ENCODE data around the gene CSF2RB.

Gene CSF2RB

DNA sequence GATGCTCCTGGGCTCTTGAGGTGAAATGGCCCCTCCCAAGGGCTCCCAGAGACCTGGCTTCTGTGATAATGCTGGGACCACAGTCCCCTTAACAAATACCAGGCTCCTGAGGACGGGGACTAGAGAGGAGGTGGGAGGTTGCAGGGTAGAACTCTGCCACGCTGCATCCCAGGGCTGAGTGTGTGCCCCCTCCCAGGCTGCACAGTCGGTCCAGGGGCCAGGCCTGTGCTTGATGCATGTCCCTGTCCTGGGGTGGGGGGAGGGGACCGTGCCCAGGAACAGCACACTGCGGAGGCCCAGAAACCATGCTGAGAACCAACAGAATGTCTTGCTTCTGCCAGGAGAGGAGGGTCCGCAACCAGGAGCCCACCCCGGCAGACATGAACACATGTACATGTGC is 9.3 kb downstream of the CSF2RB start:
- DNase-seq: no peak

DNA sequence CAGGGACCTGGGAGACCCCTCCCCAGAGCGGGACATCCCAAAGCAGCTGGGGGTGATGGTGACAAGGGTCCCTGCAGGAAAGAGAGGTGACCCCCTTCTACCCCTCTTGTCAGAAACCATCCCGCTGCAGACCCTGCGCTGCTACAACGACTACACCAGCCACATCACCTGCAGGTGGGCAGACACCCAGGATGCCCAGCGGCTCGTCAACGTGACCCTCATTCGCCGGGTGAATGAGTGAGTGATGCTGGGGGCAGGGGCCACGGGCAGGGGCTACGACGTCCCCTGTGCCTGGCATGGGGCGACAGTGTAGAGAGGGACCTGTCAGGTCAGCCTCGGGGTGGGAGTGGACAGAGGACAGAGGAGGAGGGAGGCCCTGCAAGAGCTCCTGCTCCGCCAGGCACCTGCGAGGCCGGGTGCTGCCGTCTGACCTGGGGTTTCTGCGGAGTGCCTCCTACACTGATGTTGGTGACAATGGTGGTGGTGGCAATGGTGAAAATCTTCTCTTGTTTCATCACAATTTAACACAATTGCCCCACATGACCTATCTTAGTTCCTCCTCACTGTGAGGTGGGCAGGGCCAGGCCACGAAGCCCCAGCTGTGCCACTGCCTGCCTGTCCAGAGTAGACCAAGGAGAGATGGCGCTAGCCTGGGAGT is 9.8 kb downstream of the CSF2RB start:
- no peak for DNase-seq

DNA sequence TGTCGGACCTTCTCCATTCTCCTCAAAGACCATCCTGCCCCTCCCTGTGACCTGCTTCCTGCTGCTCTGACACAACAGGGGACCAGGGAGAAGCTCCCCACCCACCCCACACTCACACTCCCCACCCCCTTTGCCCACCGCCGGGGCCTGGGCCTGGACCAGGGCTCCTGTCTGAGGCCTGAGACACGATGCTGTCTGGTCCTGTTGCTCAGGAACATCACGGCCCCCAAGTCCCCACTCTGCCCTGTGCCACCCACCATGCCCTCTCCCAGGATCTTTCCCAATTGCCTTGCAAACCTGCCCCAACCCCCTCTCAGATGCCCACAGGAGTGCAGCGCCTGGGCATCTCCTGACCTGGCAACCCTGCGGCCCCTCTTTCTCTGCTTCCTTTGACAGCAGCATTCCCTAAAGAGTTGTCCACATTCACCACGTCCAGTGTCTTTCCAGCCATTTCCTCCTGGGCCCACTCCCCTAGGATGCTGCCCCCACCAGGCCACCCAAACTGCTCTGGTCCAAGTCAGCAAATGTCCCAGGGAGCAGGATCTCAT is 10.8 kb downstream of the CSF2RB start:
- DNase-seq: no peak

DNA sequence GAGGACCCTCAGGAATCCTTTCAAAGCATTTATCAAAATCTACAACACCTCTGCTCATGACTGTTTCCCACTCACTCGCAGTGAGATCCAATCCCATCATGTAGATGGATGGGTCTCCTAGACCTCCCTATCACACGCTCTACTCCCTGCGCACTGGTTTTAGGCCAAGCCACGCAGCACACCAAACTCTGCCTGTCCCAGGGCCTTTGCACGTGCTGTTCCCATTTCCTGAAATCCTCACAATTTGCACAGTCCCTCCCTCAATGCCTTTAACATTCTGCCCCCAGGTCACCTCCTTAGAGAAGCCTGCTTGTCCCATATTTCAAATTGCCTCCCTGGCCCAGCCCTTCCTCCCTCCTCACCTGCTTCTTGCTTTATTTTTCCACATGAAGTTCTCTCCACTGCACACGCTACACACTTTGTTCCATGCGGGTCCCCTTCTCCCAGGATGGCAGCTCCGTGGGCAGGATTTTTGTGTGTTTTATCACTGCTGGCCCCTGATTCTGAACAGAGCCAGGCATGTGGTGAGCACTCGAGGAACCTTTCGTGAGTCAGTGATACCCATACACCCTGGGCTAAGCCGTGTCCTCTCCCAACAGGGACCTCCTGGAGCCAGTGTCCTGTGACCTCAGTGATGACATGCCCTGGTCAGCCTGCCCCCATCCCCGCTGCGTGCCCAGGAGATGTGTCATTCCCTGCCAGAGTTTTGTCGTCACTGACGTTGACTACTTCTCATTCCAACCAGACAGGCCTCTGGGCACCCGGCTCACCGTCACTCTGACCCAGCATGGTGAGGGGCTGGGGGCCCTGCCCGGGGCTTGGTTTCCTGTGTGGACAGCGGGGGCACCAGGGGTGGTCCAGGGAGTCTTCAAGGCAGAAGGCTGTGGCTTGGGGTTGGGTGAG is 12.2 kb downstream of the CSF2RB start:
- no peak for DNase-seq

DNA sequence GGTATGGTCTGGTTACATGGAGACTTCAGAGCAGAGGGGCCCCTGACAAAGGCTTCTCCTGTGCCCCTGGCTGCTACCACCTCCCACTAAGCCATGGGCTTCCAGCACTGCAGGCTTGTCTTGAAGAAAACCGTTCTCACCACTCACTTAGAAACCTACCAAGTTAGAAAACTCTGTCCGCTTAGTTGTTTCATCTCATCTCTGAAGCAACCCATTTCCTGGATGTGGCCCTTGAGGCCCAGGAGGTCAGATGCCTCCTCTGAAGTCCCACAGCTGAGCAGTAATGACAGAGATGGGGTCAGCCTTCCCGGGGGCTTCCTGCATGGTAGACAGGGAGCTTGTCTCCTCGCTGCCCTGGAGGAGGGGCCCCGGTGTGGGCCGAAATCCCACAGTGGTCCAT is 12.9 kb downstream of the CSF2RB start:
- DNase-seq: no peak

DNA sequence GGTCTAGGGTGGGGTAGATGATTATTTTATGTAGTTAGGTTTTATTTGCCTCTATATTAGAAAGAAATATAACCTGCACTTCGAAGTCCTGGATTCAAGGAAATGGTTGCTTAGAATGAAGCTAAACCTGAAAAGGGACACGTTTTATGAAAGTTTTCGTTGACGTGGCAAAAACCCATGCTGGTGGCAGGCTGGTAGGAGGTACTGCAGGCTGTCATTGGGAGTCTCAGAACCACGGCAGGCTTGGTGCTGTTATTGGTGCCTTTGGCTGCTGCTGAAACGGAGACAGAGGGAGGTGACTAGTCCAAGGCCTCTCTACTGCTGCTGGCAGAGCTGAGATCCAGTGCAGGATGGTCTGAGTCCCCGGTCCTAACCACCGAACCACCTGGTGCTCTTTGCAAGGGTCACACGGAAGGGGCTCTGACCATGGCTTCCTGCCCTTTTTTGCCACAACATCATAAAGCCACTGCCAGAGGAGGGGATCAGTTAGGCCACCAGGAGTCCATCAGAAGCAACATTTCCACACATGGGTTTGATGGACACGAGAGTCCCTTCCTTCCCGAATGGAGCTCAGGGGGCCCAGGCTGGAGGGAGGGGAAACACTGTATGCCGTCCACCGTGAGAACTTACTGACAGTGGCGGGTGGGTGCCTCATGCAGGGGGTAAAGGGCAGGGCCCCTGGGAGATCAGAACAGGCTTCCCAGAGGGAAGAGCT is 13.4 kb downstream of the CSF2RB start:
- DNase-seq: no peak

DNA sequence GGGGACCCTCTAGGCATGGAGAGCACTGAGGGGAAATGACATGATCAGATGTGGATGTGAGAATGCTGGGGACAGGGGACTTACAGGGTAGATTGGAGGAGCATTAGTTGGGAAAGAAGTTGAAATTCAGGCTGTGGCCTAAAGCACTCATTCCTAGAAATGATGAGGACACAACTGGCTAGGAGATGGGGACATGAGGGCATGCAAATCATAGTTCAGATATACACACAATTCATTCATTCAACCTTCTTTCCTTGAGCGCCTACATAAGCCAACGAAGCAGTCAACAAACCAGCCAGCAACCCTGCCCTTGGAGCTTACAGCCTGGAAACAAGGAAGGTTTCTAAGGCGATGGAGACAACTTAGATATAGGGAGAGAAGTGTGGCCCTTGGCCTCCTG is 14.2 kb downstream of the CSF2RB start:
- DNase-seq: no peak

DNA sequence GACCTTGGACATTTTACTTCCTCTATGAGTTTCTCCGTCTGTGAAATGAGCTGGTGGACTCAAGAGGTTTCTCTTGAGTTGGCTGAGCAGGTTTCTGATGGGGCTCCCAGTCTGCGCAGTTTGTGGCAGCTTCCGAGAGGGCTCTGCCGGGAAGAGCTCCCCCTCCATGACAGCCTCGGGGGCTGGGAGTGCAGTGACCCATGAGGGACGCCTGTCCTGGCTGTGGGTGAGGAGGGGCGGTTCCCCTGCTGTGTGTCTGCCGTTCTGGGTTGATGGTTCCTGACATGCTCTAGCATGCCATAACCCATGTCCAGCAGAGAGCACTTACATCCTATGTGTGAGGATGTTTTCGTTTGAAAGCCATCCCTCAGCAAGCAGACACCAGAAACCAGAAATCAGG is 14.8 kb downstream of the CSF2RB start:
- no peak for DNase-seq

DNA sequence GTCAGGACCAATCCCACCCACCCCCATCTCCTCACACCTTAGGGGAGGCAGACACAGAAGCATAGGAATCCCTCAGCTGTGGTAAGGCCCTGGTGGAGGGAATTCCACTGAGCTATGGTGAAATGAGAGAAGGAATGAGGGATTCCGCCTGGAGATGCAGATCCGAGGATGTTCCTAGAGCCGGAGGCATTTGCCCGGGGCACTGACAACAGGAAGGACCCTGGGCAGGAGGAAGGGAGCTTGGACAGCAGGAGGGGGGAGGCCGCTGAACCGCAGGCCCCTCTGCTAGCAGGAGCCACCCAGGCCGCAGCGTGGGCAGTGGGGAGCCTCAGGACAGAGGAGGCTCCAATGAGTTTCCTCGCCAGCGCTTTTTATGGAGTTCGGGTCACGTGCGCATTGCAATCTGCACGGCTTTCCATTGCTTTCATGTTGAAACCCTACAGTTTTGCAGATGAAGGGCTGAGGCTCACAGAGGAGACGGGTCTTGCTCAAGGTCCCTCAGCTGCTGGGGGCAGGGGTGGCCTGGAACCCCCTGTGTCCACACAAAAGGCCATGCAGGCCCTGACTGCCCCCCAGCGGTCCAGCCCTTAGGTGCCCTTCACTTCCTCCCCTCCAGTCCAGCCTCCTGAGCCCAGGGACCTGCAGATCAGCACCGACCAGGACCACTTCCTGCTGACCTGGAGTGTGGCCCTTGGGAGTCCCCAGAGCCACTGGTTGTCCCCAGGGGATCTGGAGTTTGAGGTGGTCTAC is 15.5 kb downstream of the CSF2RB start:
- no peak for DNase-seq

DNA sequence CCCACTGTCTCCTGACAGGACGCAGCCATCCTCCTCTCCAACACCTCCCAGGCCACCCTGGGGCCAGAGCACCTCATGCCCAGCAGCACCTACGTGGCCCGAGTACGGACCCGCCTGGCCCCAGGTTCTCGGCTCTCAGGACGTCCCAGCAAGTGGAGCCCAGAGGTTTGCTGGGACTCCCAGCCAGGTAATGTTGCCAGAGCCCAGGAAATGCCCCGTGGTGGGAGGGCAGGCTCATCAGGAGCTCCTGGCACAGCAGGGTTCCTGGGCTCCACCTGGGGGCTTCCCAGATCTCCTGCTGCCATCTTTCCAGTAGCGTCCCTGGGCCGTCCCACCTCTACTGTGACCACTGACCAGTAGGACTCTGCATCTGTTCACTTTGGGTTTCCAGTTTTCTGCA is 16.2 kb downstream of the CSF2RB start:
- DNase-seq: no peak

DNA sequence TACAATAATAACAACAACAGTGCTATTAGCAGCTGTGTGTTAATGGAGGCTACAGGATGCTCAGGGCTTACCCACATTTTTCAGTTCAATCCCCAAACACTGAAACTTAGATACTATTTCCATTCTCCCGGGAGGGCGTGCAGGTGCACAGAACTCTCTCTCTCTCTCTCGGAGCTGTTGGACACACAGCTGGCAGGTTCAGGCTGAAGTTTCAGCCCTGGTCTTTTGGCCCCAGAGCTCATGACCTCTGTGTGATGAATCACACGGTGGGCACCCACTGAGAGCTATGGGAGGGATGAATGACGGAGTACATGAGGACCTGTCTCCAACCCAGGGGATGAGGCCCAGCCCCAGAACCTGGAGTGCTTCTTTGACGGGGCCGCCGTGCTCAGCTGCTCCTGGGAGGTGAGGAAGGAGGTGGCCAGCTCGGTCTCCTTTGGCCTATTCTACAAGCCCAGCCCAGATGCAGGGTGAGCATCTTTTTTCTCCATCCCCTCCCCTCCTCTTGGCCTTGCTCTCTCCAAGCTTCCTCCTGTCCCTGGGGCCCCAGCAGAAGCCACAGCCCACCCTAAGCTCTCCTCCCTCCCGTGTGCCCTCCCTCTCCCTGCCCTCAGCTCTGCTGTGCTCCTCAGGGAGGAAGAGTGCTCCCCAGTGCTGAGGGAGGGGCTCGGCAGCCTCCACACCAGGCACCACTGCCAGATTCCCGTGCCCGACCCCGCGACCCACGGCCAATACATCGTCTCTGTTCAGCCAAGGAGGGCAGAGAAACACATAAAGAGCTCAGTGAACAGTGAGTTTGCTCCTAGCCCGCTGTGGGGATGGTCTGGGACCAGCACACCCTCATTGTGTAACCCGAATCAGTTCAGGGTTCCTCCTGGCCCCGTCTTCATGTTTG is 16.9 kb downstream of the CSF2RB start:
- no peak for DNase-seq

DNA sequence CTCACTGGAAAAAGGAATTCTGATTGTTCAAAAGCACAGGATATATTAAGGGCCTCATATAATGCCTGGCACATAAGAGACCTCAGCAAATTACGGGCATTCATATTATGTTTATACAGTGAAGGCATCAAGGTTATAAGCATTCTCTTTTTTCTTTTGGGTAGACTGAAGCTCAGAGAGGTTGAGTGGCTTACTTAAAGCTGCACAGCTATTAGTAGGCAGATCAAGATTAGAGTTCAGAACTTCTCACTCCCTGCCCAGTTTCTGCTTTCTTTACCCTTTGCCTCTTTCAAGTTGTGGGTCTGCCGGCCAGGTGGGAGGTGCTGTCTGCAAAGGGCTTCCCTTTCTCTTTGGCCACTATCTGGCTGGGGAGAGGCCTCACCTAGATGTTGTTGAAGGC is 18.0 kb downstream of the CSF2RB start:
- no peak for DNase-seq

DNA sequence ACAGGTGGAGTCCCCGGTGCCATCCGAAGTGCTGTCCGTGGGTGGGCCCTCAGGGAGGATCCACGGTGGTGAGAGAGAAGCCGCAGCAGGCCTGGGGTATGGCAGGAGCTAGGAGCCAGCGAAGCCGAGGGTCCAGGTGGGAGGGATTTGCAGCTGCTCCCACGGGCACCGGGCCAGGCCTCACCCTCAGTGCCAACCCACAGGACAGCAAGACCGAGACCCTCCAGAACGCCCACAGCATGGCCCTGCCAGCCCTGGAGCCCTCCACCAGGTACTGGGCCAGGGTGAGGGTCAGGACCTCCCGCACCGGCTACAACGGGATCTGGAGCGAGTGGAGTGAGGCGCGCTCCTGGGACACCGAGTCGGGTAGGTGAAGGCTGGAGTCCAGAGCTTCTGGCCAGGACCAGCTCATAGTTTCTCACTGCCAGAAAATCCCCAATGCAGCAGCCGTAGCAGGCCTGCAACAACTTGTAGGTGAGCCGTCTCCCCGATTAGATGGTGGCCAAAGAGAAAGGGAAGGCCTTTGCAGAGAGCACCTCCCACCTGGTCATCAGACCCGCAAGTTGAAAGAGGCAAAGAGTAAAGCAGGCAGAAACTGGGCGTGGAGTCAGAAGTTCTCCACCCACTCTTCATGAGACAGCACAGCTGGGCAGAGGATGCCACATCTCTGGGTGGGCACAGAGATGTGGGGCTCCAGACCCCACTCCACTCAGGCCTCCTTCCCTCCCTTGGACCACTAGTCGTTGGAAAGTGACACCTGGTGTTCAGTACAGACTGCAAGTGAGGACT is 20.4 kb downstream of the CSF2RB start:
- no peak for DNase-seq

DNA sequence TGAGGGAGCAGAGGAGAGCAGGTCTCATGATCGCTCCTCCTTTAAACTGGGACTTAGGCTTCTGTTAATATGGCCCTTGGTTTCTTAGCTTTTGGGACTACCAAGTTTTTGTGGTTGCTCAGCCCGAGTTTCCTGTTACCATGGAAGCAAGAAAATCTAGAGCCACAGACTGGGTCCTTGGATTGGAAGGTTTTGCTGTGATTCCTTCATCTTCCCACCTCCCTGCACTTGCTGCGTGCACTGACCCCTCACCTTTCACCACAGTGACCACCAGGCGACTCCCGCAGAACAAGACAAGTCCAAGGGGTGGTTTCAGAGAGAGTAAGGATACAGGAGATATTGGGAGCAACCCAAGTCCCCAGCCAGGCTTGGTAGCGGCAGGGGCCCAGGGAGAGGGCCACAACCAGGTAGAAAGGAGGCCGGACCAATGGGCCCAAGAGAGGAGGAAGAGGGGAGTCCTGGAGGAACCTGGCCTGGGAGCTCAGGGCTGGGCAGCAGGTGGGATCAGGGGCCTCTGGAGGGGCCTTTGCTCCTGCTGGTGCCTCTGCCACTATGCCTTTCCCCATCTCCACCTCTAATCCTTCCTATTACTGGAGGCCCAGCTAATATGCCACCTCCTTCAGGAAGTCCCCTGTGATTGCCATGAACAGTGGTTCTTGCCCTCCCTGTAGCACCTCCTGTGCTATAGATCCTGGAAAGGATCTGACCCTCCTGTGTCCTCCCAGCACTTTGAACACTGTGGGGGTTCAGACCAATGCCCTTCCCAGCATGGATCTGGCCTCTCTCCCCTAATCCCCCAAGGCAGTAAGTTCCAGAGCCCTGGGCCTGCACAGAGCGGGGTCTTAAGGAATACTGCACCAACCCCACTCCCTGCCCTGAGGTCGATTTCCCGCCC is 21.2 kb downstream of the CSF2RB start:
- no peak for DNase-seq

DNA sequence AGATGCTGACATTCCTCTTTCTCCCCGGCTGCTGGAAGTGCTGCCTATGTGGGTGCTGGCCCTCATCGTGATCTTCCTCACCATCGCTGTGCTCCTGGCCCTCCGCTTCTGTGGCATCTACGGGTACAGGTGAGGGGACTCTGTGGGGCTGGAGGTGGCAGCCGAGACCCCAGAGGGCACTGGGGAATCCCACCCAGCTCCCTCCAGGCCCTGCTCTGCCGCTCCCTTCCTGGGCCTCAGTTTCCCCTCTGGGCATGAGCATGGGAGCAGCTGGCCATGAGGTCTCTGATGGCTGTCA is 21.8 kb downstream of the CSF2RB start:
- no peak for DNase-seq

DNA sequence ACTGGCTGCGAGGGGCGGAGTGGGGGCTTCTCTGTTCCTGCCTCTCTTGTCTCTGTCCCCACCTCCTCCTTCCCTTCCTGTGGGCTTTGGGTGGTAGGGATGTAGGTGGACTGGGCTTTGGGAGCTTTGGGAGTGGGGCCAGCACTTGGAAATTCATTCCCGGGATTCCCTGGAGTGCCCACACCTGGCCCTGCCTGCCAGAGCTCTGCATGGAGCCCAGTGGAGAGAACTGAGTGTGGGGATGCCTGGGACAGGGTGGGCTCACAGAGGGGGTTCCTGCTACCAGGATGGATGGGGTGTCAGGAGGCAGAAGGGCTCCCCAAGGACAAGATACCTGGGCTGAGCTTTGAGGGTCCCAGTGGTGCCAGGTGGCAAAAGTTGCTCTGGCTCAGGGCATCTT is 22.3 kb downstream of the CSF2RB start:
- DNase-seq: no peak

DNA sequence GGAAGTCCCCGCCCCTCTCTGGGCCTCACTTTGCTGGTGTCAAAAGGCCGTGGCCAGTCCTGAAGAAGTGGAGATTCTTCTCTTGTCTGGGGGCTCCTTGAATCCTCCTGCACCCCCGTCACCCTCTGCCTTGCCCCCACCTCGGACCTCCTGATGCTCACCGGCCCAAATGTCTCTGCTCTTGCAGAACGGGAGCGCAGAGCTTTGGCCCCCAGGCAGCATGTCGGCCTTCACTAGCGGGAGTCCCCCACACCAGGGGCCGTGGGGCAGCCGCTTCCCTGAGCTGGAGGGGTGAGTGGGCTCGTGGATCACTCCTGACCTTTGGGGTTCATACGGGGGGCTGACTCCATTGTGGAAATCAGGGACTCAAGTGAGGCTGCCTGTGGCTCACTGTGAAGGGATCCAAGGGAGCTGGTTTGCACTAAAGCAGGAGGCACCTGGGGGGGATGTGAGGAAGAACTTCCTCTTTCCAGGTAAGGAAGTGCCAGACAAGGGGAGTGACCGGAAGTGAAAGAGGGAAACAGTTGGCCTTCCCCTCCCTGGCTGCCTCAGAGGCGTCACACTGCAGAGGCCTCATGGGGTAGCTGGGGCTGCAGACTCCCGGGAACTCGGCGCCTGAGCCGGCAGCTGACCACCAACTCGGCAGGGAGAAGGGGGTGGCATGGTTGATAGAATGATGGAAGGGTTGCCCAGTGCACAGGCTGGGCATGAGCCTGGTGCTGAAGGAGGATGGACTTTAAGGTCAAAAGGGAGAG is 23.1 kb downstream of the CSF2RB start:
- no peak for DNase-seq

DNA sequence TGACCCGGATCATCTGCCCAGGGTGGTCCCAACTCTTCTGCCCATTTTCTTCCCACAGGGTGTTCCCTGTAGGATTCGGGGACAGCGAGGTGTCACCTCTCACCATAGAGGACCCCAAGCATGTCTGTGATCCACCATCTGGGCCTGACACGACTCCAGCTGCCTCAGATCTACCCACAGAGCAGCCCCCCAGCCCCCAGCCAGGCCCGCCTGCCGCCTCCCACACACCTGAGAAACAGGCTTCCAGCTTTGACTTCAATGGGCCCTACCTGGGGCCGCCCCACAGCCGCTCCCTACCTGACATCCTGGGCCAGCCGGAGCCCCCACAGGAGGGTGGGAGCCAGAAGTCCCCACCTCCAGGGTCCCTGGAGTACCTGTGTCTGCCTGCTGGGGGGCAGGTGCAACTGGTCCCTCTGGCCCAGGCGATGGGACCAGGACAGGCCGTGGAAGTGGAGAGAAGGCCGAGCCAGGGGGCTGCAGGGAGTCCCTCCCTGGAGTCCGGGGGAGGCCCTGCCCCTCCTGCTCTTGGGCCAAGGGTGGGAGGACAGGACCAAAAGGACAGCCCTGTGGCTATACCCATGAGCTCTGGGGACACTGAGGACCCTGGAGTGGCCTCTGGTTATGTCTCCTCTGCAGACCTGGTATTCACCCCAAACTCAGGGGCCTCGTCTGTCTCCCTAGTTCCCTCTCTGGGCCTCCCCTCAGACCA is 24.0 kb downstream of the CSF2RB start:
- DNase-seq: no peak

DNA sequence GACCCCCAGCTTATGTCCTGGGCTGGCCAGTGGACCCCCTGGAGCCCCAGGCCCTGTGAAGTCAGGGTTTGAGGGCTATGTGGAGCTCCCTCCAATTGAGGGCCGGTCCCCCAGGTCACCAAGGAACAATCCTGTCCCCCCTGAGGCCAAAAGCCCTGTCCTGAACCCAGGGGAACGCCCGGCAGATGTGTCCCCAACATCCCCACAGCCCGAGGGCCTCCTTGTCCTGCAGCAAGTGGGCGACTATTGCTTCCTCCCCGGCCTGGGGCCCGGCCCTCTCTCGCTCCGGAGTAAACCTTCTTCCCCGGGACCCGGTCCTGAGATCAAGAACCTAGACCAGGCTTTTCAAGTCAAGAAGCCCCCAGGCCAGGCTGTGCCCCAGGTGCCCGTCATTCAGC is 24.6 kb downstream of the CSF2RB start:
- no peak for DNase-seq

All from NCI-H345 (cell line).